DND-41 (cell line): ENCODE measurements around the gene MS4A1.

ENCODE experiments used
- ATAC-seq: fragments of 200-7000 bp; cut with Tn5 transposase; 3 replicates; pipeline ENCODE4 v1.9.1; 2021; ENCODE audit warnings: low read depth; ENCODE audit not compliant: insufficient read depth
- DNase-seq: peaks from one replicate; pipeline ENCODE4 v3.0.0-alpha.2; 2020
- H2AFZ ChIP-seq: 2 replicates; pipeline ENCODE4 v1.6.0; 2012; ENCODE audit warnings: low read depth, low read length
- H3K27ac ChIP-seq: 2 replicates; pipeline ENCODE4 v1.5.1; 2012; ENCODE audit warnings: low read length, inconsistent platforms
- H3K27me3 ChIP-seq: fragments of 200-600 bp; sonication (generic); 2 replicates; pipeline ENCODE4 v1.6.0; 2012; ENCODE audit warnings: low read length, mild to moderate bottlenecking, inconsistent platforms; ENCODE audit not compliant: insufficient read depth, poor library complexity
- H3K36me3 ChIP-seq: 2 replicates; pipeline ENCODE4 v1.5.1; 2012; ENCODE audit warnings: low read length, inconsistent platforms; ENCODE audit not compliant: insufficient read depth
- H3K4me1 ChIP-seq: 2 replicates; pipeline ENCODE4 v1.5.1; 2012; ENCODE audit warnings: mild to moderate bottlenecking, low read length; ENCODE audit not compliant: insufficient read depth
- H3K4me2 ChIP-seq: 2 replicates; pipeline ENCODE4 v1.6.0; 2012; ENCODE audit warnings: mild to moderate bottlenecking, moderate library complexity, low read length, inconsistent platforms; ENCODE audit not compliant: insufficient read depth
- H3K4me3 ChIP-seq, 2 experiments: fragments of 200-600 bp in 1 of 2; shearing (Covaris generic) in 1 of 2; 2 replicates each; pipeline ENCODE4 v1.5.1; 2012 to 2016; ENCODE audit warnings: inconsistent platforms in 2 of 2, low read length in 2 of 2, mild to moderate bottlenecking in 2 of 2, low read depth in 1 of 2, moderate library complexity in 1 of 2
- H3K79me2 ChIP-seq: 2 replicates; pipeline ENCODE4 v1.6.0; 2012; ENCODE audit warnings: low read length, inconsistent platforms; ENCODE audit not compliant: insufficient read depth
- H3K9ac ChIP-seq: 2 replicates; pipeline ENCODE4 v1.6.0; 2012; ENCODE audit warnings: low read depth, mild to moderate bottlenecking, inconsistent platforms, low read length, moderate library complexity
- H3K9me3 ChIP-seq: 2 replicates; pipeline ENCODE4 v1.5.1; 2012; ENCODE audit warnings: low read length, moderate library complexity, mild to moderate bottlenecking, inconsistent platforms; ENCODE audit not compliant: insufficient read depth, severe bottlenecking
- H4K20me1 ChIP-seq: 2 replicates; pipeline ENCODE4 v1.6.0; 2012; ENCODE audit warnings: low read length; ENCODE audit not compliant: insufficient read depth
- CTCF ChIP-seq: IDR thresholded peaks from 2 replicates; pipeline ENCODE4 v1.5.1; 2012; ENCODE audit warnings: borderline replicate concordance, low read length, moderate library complexity, mild to moderate bottlenecking; ENCODE audit not compliant: poor library complexity, severe bottlenecking; ENCODE audit errors: extremely low read depth
- EZH2 ChIP-seq: IDR thresholded peaks from 3 replicates; pipeline ENCODE4 v1.6.1; 2012; ENCODE audit warnings: borderline replicate concordance, low read depth, mild to moderate bottlenecking, moderate library complexity, low read length, inconsistent platforms; ENCODE audit not compliant: severe bottlenecking

Gene MS4A1

DNA sequence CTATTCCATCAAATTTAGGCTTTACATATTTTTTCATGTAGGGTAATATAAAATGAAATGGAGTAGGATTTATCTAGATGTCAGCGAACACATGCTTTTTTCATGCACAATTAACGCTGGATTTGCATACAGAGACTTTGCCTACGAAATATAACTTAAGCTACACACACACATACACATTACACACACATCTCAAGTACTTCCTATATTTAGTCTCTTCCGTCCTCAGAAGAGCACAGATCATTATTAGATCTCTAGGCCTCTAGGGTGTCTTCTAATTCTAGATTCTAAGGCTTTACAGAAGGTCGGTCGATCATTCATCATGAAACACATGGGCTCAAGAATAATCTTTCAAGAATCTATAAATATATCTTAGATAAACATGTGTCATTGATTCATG is 55.7 kb downstream of the MS4A1 start:
- Histone ChIP-seq H2AFZ (no peak overlapping the region; the same call in 1 of the 2 replicates), H3K9me3 (peaks cover 2% of the 10 kb centered on the region), H3K9ac (no peak overlapping the region), H3K27me3 (no peaks in the 10 kb centered on the region), H3K27ac (no peak overlapping the region), H3K79me2 (no peaks in the 10 kb centered on the region), H4K20me1 (no peaks in the 10 kb centered on the region), H3K4me3 (no peak overlapping the region), H3K4me1 (no peaks in the 10 kb centered on the region), H3K36me3 (no peaks in the 10 kb centered on the region), H3K4me2 (no peak overlapping the region)
- TF ChIP-seq EZH2 (no peak), CTCF (no peak)
- DNase-seq (no peak), ATAC-seq (no peak)

DNA sequence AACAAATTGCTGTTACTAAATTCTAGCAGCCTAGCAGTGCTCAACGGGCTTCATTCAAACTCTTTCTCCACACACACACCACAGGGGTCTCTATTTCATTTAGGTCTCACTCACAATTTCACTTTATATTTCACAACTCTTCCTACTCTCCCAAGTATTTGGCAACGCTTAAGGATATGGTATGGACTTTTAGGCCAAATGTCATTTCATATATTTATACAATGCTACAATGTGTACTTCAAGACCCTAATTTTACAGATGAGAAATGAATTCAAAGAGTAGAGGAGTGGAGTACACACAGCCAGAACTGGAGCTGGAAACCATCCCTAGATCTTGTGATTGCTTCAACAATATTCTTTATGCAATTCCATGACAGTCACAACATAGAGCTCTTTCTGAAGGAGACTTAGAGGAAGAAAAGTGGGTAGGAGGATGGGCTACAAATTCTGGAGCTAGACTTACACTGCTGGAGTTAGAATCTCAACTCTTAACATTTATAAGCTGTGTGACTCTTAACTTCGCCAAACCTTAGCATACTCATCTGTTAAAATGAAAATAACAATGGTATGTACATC is 57.1 kb downstream of the MS4A1 start:
- no peak overlapping the region for H2AFZ ChIP-seq
- H3K27ac ChIP-seq, result no peak overlapping the region

DNA sequence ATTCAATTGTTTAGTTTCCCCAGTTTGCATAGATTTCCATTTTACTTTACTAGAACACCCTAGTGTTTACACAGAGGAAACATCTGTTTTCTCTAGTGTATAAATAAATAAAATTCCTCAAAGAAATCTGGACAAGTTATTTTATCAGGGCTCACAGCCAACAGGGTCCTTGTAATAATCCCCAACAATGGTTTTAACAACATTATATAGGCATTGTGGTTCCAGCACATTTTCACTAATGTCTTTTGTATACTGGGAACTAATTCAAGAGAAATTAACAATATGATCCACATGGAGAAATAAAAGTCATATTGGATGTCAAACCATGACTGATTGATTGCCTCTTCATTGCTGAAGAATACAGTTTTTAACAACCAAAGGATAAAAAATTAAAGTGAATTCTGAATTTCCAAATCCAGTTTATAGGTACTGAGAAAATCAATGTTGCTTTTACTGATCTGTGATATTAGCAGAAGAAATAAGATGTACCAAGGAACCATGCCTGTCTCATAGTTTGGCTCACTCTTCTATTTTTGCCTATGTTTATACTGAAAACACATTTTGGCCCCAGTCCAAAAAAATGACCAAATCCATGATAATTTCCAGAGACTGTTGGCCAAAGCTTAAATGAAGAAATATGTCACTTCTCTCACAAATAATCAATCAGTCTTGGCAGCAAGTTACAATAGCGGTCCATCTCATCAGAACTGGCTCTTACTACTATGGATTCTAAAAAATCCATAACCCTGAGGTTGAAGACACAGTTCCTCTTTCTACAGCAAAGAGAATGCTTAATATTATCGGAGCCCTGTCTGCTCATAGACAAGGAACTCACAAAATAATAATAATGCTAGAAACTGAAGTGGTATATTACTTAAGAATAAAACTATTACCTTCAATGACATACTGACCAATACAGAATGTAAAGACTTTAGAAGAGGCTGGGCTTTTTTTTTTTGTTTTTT is 58.1 kb downstream of the MS4A1 start:
- no peak for DNase-seq
- H3K9ac ChIP-seq, result no peak overlapping the region
- no peak overlapping the region for H3K27ac ChIP-seq
- no peaks in the 10 kb centered on the region for H4K20me1 ChIP-seq
- peaks cover 2% of the 10 kb centered on the region for H3K9me3 ChIP-seq
- H2AFZ ChIP-seq, result no peak overlapping the region
- H3K4me2 ChIP-seq, result no peak overlapping the region
- no peaks in the 10 kb centered on the region for H3K79me2 ChIP-seq
- no peaks in the 10 kb centered on the region for H3K36me3 ChIP-seq
- no peak for TF ChIP-seq CTCF
- TF ChIP-seq EZH2, result no peak
- ATAC-seq, result no peak
- H3K4me3 ChIP-seq, result no peak overlapping the region
- H3K27me3 ChIP-seq, result no peaks in the 10 kb centered on the region
- no peaks in the 10 kb centered on the region for H3K4me1 ChIP-seq

More for the DNA sequence above, 57.1 kb downstream of the MS4A1 start:
- no peaks in the 10 kb centered on the region for H3K36me3 ChIP-seq
- H3K79me2 ChIP-seq, result no peaks in the 10 kb centered on the region
- no peaks in the 10 kb centered on the region for H3K27me3 ChIP-seq
- no peaks in the 10 kb centered on the region for H4K20me1 ChIP-seq
- H3K4me2 ChIP-seq, result no peak overlapping the region
- TF ChIP-seq CTCF (no peak), EZH2 (no peak)
- peaks cover 2% of the 10 kb centered on the region for H3K9me3 ChIP-seq
- H3K4me1 ChIP-seq, result no peaks in the 10 kb centered on the region
- H3K9ac ChIP-seq, result no peak overlapping the region
- DNase-seq (no peak), ATAC-seq (no peak)
- H3K4me3 ChIP-seq, result no peak overlapping the region
